WTC11 (cell line): Measurements from ENCODE around the gene CREB3L1. TPM values are rescaled to one million over a fixed set of nuclear protein-coding genes. Genes with fewer than 3 reads are reported as not detected.

Source experiments
- ATAC-seq: fragments of 200-7000 bp; cut with Tn5 transposase; 2 replicates; pipeline ENCODE4 v1.10.0; 2021; ENCODE audit warnings: mild to moderate bottlenecking, moderate library complexity
- CTCF ChIA-PET: fragments of 300-600 bp; sonication (Branson Sonifier 250); formaldehyde crosslinking; loops from one replicate; lab custom pipeline; 2021; ENCODE audit warnings: antibody characterized with exemption; lab: Charles Lee
- POLR2A ChIA-PET: fragments of 350-600 bp; sonication (Branson Sonifier 250); formaldehyde crosslinking; loops from one replicate; lab custom pipeline; 2021; ENCODE audit warnings: antibody characterized with exemption; lab: Charles Lee
- DNase-seq: peaks from one replicate; pipeline ENCODE4 v3.0.0; 2021; ENCODE audit warnings: low spot score
- H3K27ac Mint-ChIP-seq: 2 replicates; pipeline ENCODE4 v1.8.0; 2021; ENCODE audit warnings: mixed read lengths
- H3K27me3 Mint-ChIP-seq: 2 replicates; pipeline ENCODE4 v1.8.0; 2021; ENCODE audit warnings: low read depth, mild to moderate bottlenecking, moderate library complexity, mixed read lengths
- H3K36me3 Mint-ChIP-seq: 2 replicates; pipeline ENCODE4 v1.8.0; 2021; ENCODE audit warnings: mixed read lengths
- H3K4me1 Mint-ChIP-seq: 2 replicates; pipeline ENCODE4 v1.8.0; 2022; ENCODE audit warnings: mixed read lengths
- H3K4me3 Mint-ChIP-seq: 2 replicates; pipeline ENCODE4 v1.8.0; 2021; ENCODE audit warnings: mild to moderate bottlenecking, moderate library complexity, mixed read lengths
- H3K9me3 Mint-ChIP-seq: 2 replicates; pipeline ENCODE4 v1.8.0; 2021; ENCODE audit warnings: mixed read lengths
- ARID4B ChIP-seq: sonication (generic); formaldehyde crosslinking; IDR thresholded peaks from 2 replicates; pipeline ENCODE4 v1.8.0; 2023; ENCODE audit warnings: missing genetic modification reagents, mild to moderate bottlenecking, borderline replicate concordance
- ATF1 ChIP-seq: sonication (generic); formaldehyde crosslinking; IDR thresholded peaks from 2 replicates; pipeline ENCODE4 v1.8.1; 2023; ENCODE audit warnings: mild to moderate bottlenecking, moderate library complexity, missing genetic modification reagents
- CTCF ChIP-seq: fragments of 200-600 bp; IDR thresholded peaks from 2 replicates; pipeline ENCODE4 v1.8.0; 2022; ENCODE audit warnings: antibody characterized with exemption
- EMX1 ChIP-seq: fragments of 250-450 bp; sonication (Bioruptor Pico); IDR thresholded peaks from 2 replicates; pipeline ENCODE4 v1.8.0; 2021; ENCODE audit warnings: mild to moderate bottlenecking
- FOXK1 ChIP-seq: sonication (generic); formaldehyde crosslinking; IDR thresholded peaks from 2 replicates; pipeline ENCODE4 v1.8.0; 2022; ENCODE audit warnings: mild to moderate bottlenecking, moderate library complexity, missing genetic modification reagents
- MXD4 ChIP-seq: fragments of 250-450 bp; sonication (Bioruptor Pico); IDR thresholded peaks from 2 replicates; pipeline ENCODE4 v1.8.0; 2021; ENCODE audit warnings: mild to moderate bottlenecking, moderate library complexity, borderline replicate concordance
- MYBL2 ChIP-seq: sonication (generic); formaldehyde crosslinking; IDR thresholded peaks from 2 replicates; pipeline ENCODE4 v1.8.1; 2023; ENCODE audit warnings: mild to moderate bottlenecking, moderate library complexity, missing genetic modification reagents
- NFATC4 ChIP-seq: fragments of 250-450 bp; sonication (Bioruptor Pico); IDR thresholded peaks from 2 replicates; pipeline ENCODE4 v1.9.0; 2021; ENCODE audit warnings: mild to moderate bottlenecking
- RORB ChIP-seq: fragments of 250-450 bp; sonication (Bioruptor Pico); IDR thresholded peaks from 2 replicates; pipeline ENCODE4 v1.9.0; 2021; ENCODE audit warnings: mild to moderate bottlenecking
- SMAD4 ChIP-seq: sonication (generic); formaldehyde crosslinking; IDR thresholded peaks from 2 replicates; pipeline ENCODE4 v1.8.0; 2022; ENCODE audit warnings: mild to moderate bottlenecking, missing genetic modification reagents
- TCF7 ChIP-seq: sonication (generic); formaldehyde crosslinking; IDR thresholded peaks from 2 replicates; pipeline ENCODE4 v1.8.0; 2022; ENCODE audit warnings: mild to moderate bottlenecking, low read depth, missing genetic modification reagents, moderate library complexity
- USF1 ChIP-seq: sonication (generic); formaldehyde crosslinking; IDR thresholded peaks from 2 replicates; pipeline ENCODE4 v1.8.0; 2022; ENCODE audit warnings: mild to moderate bottlenecking, missing genetic modification reagents
- ZNF138 ChIP-seq: sonication (generic); formaldehyde crosslinking; conservative IDR thresholded peaks from 2 replicates; pipeline ENCODE4 v1.8.1; 2022; ENCODE audit warnings: mild to moderate bottlenecking, moderate library complexity, missing genetic modification reagents
- total RNA-seq: library from RNA; stranded (reverse); gene quantifications from 3 replicates; pipeline ENCODE4 v1.2.3, GENCODE V29; 2021
- TF ChIP-seq, protein P1 (sequence below): fragments of 250-450 bp; sonication (Bioruptor Pico); IDR thresholded peaks from 2 replicates; pipeline ENCODE4 v1.9.0; 2021; ENCODE audit warnings: mild to moderate bottlenecking, borderline replicate concordance
- TF ChIP-seq, protein P2 (sequence below): sonication (generic); formaldehyde crosslinking; IDR thresholded peaks from 2 replicates; pipeline ENCODE4 v1.8.1; 2023; ENCODE audit warnings: mild to moderate bottlenecking, missing genetic modification reagents, borderline replicate concordance

The CREB3L1 gene
- total RNA-seq, 1 experiment from 2014 or later, result 10.9 TPM

DNA sequence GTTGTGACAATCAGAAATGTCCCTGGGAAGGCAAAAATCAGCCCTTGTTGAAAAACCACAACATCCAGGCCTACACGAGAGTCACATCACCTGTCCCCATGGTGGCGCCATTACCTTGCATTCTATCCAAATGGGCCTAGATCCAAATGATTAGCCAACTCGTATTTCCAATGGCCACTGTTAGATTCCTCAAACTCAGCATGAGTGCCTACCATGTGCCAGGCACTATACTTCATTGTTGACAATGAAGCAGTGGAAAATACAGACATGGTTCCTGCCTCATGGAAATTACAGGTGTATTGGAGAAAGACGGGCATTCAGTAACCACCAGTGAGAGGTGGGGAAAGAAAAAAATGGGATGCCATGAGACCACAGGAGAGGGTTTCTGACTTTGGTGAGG, 29.8 kb upstream of the CREB3L1 start (continued):
- TF ChIP-seq CTCF, result peak; percentile 32; the same call in 1 of the 2 replicates

DNA sequence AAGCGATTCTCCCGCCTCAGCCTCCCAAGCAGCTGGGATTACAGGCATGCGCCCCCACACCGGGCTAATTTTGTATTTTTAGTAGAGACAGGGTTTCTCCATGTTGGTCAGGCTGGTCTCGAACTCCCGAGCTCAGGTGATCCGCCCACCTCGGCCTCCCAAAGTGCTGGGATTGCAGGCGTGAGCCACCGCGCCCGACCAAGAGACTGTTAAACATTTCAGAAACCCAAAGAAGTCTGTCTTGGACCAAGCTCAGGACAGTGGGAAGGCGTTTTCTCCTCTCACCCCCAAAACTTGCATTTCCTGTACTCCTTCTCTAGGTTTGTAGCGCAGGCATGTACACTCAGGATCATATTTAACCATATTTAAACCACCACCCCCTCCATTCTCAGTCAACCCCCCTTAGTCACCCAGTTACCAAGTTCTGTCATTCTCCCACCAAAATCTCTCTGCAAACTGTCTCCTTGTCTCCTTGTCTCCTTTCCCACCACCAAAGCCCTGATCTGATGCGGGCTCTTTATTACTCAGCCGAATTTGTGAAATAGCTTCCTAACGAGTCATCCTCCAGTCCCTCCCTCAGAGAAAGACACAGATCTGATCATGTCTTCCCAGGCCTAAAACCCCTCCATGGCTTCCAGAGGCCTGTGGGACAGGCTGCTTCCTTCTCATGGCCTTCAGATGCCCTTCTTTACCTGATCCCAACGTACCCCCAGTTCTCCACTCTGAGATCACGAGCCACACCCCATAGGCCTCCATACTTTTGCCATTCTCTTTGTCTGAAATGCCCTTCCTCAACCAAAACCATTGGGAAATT, 29.0 kb upstream of the CREB3L1 start:
- H3K9me3 Mint-ChIP-seq, result no peaks in the 10 kb centered on the region
- ATAC-seq, result peak; percentile 62
- H3K36me3 Mint-ChIP-seq, result no peaks in the 10 kb centered on the region
- H3K27me3 Mint-ChIP-seq, result peaks cover 2% of the 10 kb centered on the region; the same call in 1 of the 2 replicates
- H3K4me1 Mint-ChIP-seq, result peaks cover 22% of the 10 kb centered on the region
- no peak for DNase-seq
- peak overlapping the region; percentile 20; the same call in 1 of the 2 replicates for H3K27ac Mint-ChIP-seq
- H3K4me3 Mint-ChIP-seq, result no peak overlapping the region
- ChIA-PET POLR2A (interaction anchor here (0.7 to 1.2 kb wide), 5 partner anchors 10 to 96 kb away, joined by 3 to 5 read pairs (median 4); no protein-coding TSS in a partner anchor), CTCF (interaction anchor here (0.7 to 3.0 kb wide), 12 partner anchors 9 to 114 kb away, joined by 3 to 21 read pairs (median 4); partner anchors contain the start of gene CREB3L1)
- TF ChIP-seq ATF1 (CRISPR knock-in tag) (no peak), MYBL2 (no peak), MXD4 (no peak), FOXK1 (CRISPR knock-in tag) (no peak), SMAD4 (no peak), ZNF138 (no peak), TCF7 (no peak), NFATC4 (CRISPR knock-in tag) (no peak), USF1 (no peak), RORB (no peak), ARID4B (CRISPR knock-in tag) (no peak), EMX1 (CRISPR knock-in tag) (no peak)
- TF ChIP-seq, protein P1, sequence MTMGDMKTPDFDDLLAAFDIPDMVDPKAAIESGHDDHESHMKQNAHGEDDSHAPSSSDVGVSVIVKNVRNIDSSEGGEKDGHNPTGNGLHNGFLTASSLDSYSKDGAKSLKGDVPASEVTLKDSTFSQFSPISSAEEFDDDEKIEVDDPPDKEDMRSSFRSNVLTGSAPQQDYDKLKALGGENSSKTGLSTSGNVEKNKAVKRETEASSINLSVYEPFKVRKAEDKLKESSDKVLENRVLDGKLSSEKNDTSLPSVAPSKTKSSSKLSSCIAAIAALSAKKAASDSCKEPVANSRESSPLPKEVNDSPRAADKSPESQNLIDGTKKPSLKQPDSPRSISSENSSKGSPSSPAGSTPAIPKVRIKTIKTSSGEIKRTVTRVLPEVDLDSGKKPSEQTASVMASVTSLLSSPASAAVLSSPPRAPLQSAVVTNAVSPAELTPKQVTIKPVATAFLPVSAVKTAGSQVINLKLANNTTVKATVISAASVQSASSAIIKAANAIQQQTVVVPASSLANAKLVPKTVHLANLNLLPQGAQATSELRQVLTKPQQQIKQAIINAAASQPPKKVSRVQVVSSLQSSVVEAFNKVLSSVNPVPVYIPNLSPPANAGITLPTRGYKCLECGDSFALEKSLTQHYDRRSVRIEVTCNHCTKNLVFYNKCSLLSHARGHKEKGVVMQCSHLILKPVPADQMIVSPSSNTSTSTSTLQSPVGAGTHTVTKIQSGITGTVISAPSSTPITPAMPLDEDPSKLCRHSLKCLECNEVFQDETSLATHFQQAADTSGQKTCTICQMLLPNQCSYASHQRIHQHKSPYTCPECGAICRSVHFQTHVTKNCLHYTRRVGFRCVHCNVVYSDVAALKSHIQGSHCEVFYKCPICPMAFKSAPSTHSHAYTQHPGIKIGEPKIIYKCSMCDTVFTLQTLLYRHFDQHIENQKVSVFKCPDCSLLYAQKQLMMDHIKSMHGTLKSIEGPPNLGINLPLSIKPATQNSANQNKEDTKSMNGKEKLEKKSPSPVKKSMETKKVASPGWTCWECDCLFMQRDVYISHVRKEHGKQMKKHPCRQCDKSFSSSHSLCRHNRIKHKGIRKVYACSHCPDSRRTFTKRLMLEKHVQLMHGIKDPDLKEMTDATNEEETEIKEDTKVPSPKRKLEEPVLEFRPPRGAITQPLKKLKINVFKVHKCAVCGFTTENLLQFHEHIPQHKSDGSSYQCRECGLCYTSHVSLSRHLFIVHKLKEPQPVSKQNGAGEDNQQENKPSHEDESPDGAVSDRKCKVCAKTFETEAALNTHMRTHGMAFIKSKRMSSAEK (CRISPR knock-in tag), result no peak
- TF ChIP-seq, protein P2, sequence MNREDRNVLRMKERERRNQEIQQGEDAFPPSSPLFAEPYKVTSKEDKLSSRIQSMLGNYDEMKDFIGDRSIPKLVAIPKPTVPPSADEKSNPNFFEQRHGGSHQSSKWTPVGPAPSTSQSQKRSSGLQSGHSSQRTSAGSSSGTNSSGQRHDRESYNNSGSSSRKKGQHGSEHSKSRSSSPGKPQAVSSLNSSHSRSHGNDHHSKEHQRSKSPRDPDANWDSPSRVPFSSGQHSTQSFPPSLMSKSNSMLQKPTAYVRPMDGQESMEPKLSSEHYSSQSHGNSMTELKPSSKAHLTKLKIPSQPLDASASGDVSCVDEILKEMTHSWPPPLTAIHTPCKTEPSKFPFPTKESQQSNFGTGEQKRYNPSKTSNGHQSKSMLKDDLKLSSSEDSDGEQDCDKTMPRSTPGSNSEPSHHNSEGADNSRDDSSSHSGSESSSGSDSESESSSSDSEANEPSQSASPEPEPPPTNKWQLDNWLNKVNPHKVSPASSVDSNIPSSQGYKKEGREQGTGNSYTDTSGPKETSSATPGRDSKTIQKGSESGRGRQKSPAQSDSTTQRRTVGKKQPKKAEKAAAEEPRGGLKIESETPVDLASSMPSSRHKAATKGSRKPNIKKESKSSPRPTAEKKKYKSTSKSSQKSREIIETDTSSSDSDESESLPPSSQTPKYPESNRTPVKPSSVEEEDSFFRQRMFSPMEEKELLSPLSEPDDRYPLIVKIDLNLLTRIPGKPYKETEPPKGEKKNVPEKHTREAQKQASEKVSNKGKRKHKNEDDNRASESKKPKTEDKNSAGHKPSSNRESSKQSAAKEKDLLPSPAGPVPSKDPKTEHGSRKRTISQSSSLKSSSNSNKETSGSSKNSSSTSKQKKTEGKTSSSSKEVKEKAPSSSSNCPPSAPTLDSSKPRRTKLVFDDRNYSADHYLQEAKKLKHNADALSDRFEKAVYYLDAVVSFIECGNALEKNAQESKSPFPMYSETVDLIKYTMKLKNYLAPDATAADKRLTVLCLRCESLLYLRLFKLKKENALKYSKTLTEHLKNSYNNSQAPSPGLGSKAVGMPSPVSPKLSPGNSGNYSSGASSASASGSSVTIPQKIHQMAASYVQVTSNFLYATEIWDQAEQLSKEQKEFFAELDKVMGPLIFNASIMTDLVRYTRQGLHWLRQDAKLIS (CRISPR knock-in tag), result no peak
